ENCODE measurements around the gene FBXO42. TPM values are rescaled to one million over a fixed set of nuclear protein-coding genes. Genes with fewer than 3 reads are reported as not detected.

Gene FBXO42
- total and polyA plus RNA-seq, 2 of the 13 experiments (the other 11 are each of a cell fraction or from before 2014, with no cell fraction given): 7.6 to 17.5 TPM

GRCh38 chr1:16366722-16367257 lies 14.5 kb upstream of the FBXO42 start, which contains the start of gene SZRD1 (continued):
- TF ChIP-seq ZNF546 (CRISPR knock-in tag; conservative IDR thresholded peaks at IDR 0.05) (no peak), MATR3 (CRISPR knock-in tag; IDR thresholded peaks at IDR 0.05) (no peak), NFYC (CRISPR knock-in tag; IDR thresholded peaks at IDR 0.05) (peak; percentile 31; the same call in 1 of the 2 replicates), ATM (IDR thresholded peaks at IDR 0.05; ENCODE audit: borderline replicate concordance) (no peak), ARID2 (CRISPR knock-in tag; IDR thresholded peaks at IDR 0.05; ENCODE audit: borderline replicate concordance) (no peak), DZIP1 (CRISPR knock-in tag; IDR thresholded peaks at IDR 0.05) (no peak), ZSCAN29 (CRISPR knock-in tag; conservative IDR thresholded peaks at IDR 0.05) (no peak), ISL2 (CRISPR knock-in tag; IDR thresholded peaks at IDR 0.05) (no peak; the same call in 1 of the 2 replicates), ZNF614 (CRISPR knock-in tag; IDR thresholded peaks at IDR 0.05; ENCODE audit: borderline replicate concordance) (peak; percentile 42; the same call in 1 of the 2 replicates), TBX2 (CRISPR knock-in tag; IDR thresholded peaks at IDR 0.05; ENCODE audit: borderline replicate concordance) (no peak), RORA (CRISPR knock-in tag; IDR thresholded peaks at IDR 0.05) (no peak)
- TF ChIP-seq, protein P1, sequence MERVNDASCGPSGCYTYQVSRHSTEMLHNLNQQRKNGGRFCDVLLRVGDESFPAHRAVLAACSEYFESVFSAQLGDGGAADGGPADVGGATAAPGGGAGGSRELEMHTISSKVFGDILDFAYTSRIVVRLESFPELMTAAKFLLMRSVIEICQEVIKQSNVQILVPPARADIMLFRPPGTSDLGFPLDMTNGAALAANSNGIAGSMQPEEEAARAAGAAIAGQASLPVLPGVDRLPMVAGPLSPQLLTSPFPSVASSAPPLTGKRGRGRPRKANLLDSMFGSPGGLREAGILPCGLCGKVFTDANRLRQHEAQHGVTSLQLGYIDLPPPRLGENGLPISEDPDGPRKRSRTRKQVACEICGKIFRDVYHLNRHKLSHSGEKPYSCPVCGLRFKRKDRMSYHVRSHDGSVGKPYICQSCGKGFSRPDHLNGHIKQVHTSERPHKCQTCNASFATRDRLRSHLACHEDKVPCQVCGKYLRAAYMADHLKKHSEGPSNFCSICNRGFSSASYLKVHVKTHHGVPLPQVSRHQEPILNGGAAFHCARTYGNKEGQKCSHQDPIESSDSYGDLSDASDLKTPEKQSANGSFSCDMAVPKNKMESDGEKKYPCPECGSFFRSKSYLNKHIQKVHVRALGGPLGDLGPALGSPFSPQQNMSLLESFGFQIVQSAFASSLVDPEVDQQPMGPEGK (CRISPR knock-in tag; IDR thresholded peaks at IDR 0.05): no peak
- TF ChIP-seq, protein P2, sequence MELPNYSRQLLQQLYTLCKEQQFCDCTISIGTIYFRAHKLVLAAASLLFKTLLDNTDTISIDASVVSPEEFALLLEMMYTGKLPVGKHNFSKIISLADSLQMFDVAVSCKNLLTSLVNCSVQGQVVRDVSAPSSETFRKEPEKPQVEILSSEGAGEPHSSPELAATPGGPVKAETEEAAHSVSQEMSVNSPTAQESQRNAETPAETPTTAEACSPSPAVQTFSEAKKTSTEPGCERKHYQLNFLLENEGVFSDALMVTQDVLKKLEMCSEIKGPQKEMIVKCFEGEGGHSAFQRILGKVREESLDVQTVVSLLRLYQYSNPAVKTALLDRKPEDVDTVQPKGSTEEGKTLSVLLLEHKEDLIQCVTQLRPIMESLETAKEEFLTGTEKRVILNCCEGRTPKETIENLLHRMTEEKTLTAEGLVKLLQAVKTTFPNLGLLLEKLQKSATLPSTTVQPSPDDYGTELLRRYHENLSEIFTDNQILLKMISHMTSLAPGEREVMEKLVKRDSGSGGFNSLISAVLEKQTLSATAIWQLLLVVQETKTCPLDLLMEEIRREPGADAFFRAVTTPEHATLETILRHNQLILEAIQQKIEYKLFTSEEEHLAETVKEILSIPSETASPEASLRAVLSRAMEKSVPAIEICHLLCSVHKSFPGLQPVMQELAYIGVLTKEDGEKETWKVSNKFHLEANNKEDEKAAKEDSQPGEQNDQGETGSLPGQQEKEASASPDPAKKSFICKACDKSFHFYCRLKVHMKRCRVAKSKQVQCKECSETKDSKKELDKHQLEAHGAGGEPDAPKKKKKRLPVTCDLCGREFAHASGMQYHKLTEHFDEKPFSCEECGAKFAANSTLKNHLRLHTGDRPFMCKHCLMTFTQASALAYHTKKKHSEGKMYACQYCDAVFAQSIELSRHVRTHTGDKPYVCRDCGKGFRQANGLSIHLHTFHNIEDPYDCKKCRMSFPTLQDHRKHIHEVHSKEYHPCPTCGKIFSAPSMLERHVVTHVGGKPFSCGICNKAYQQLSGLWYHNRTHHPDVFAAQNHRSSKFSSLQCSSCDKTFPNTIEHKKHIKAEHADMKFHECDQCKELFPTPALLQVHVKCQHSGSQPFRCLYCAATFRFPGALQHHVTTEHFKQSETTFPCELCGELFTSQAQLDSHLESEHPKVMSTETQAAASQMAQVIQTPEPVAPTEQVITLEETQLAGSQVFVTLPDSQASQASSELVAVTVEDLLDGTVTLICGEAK (IDR thresholded peaks at IDR 0.05): no peak
- TF ChIP-seq, protein P2 (CRISPR knock-in tag; IDR thresholded peaks at IDR 0.05): no peak
- TF ChIP-seq, protein P3, sequence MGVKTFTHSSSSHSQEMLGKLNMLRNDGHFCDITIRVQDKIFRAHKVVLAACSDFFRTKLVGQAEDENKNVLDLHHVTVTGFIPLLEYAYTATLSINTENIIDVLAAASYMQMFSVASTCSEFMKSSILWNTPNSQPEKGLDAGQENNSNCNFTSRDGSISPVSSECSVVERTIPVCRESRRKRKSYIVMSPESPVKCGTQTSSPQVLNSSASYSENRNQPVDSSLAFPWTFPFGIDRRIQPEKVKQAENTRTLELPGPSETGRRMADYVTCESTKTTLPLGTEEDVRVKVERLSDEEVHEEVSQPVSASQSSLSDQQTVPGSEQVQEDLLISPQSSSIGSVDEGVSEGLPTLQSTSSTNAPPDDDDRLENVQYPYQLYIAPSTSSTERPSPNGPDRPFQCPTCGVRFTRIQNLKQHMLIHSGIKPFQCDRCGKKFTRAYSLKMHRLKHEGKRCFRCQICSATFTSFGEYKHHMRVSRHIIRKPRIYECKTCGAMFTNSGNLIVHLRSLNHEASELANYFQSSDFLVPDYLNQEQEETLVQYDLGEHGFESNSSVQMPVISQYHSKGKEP (CRISPR knock-in tag; IDR thresholded peaks at IDR 0.05): no peak
